Measurements from ENCODE around the gene PAK4. TPM values are rescaled to one million over a fixed set of nuclear protein-coding genes. Genes with fewer than 3 reads are reported as not detected.

The PAK4 gene
- total and polyA plus RNA-seq, 2 experiments from 2014 or later, result 20.3 to 39.6 TPM

DNA sequence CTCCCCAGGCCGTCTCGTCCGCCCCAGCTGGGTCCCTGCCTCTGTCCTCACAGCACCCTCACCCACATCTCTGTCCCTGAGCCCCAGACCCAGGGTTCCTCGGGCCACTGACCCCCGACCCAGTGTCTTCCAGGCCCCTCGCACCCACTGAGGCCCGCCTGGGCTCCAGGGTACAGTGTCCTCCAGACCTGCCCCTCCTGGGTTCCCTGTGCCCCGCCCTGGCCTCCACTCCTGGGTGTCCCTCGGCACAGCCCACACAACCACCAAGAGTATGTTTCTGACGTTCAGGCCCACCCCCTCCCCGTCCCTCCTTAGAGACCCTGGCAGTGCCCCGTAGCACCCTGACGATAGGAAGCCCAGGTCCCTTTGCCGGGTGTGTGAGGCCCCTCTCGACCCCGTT is 48.6 kb downstream of the PAK4 start:
- no peak overlapping the region for H3K4me2 ChIP-seq
- H3K27ac ChIP-seq, result no peak overlapping the region
- TF ChIP-seq, protein P1, sequence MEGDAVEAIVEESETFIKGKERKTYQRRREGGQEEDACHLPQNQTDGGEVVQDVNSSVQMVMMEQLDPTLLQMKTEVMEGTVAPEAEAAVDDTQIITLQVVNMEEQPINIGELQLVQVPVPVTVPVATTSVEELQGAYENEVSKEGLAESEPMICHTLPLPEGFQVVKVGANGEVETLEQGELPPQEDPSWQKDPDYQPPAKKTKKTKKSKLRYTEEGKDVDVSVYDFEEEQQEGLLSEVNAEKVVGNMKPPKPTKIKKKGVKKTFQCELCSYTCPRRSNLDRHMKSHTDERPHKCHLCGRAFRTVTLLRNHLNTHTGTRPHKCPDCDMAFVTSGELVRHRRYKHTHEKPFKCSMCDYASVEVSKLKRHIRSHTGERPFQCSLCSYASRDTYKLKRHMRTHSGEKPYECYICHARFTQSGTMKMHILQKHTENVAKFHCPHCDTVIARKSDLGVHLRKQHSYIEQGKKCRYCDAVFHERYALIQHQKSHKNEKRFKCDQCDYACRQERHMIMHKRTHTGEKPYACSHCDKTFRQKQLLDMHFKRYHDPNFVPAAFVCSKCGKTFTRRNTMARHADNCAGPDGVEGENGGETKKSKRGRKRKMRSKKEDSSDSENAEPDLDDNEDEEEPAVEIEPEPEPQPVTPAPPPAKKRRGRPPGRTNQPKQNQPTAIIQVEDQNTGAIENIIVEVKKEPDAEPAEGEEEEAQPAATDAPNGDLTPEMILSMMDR (IDR thresholded peaks at IDR 0.05; ENCODE audit: poor library complexity), result no peak
- no peak for TF ChIP-seq EZH2 (IDR thresholded peaks at IDR 0.05; ENCODE audit: borderline replicate concordance)
- TF ChIP-seq EZH2phosphoT487 (IDR thresholded peaks at IDR 0.05; ENCODE audit: low read depth, severe bottlenecking, unreplicated experiment), result no peak
- no peak for DNase-seq (ENCODE audit: low spot score)
- no peaks in the 10 kb centered on the region for H3K9me2 ChIP-seq (replicated peaks; ENCODE audit: insufficient read depth)
- peaks cover 4% of the 10 kb centered on the region for H3K4me1 ChIP-seq (ENCODE audit: insufficient read depth)
- no peak overlapping the region for H2AFZ ChIP-seq
- H4K20me1 ChIP-seq (ENCODE audit: insufficient read depth, poor library complexity, severe bottlenecking), result no peaks in the 10 kb centered on the region
- H3K9me3 ChIP-seq (ENCODE audit: low read depth), result no peaks in the 10 kb centered on the region
- WGBS (ENCODE audit: low lambda C conversion rate, missing lambda C conversion rate), result 87% methylated on average over 14 of the region's 16 CpGs
- H3K36me3 ChIP-seq (replicated peaks; ENCODE audit: insufficient read depth, low read depth), result no peaks in the 10 kb centered on the region
- H3K79me2 ChIP-seq, result peaks cover 3% of the 10 kb centered on the region
- H3K4me3 ChIP-seq, result no peak overlapping the region
- H3K27me3 ChIP-seq, result no peaks in the 10 kb centered on the region

DNA sequence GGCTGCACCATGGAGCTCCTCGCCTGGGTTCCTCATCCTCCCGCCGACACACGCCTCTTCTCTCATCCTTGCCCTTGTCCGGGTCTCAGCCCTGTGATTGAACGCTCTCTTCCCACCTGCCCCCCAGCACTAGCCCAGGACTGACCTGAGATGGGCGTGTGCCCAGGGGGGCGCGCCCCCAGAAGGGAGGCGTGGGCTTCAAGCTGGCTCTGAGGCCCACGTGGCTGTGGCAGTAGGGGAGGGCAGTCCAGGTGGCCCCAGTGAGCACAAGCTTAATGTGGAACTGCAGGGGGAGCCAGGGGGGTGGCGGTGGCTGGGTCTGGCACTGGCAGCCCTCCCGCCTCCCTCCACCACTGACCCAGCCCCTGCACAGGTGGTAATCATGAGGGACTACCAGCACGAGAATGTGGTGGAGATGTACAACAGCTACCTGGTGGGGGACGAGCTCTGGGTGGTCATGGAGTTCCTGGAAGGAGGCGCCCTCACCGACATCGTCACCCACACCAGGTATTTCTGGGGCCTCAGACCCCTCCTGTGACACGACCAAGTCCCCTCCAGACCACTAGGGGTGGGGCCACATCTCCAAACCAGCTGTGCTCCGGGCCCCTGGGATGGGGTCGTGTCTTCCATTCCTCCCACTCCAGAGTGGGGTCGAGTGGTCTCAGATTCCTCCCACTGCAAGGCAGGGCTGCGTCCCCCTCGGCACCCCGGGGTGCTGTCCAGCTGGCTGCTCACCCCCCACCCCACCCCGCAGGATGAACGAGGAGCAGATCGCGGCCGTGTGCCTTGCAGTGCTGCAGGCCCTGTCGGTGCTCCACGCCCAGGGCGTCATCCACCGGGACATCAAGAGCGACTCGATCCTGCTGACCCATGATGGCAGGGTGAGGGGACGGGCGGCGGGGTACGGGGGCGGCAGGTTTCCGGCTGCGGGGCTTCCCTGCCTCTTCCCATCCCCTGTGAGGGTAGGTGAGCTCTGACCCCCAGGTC is 49.3 kb downstream of the PAK4 start:
- no peak overlapping the region for H3K27ac ChIP-seq
- no peaks in the 10 kb centered on the region for H3K27me3 ChIP-seq
- no peaks in the 10 kb centered on the region for H3K9me2 ChIP-seq (replicated peaks; ENCODE audit: insufficient read depth)
- TF ChIP-seq EZH2 (IDR thresholded peaks at IDR 0.05; ENCODE audit: borderline replicate concordance), result no peak
- H4K20me1 ChIP-seq (ENCODE audit: insufficient read depth, poor library complexity, severe bottlenecking), result no peaks in the 10 kb centered on the region
- peaks cover 3% of the 10 kb centered on the region for H3K79me2 ChIP-seq
- no peaks in the 10 kb centered on the region for H3K36me3 ChIP-seq (replicated peaks; ENCODE audit: insufficient read depth, low read depth)
- no peak overlapping the region for H3K4me2 ChIP-seq
- H3K9me3 ChIP-seq (ENCODE audit: low read depth), result no peaks in the 10 kb centered on the region
- H3K4me3 ChIP-seq, result no peak overlapping the region
- H2AFZ ChIP-seq, result no peak overlapping the region
- no peak for DNase-seq (ENCODE audit: low spot score)
- WGBS (ENCODE audit: low lambda C conversion rate, missing lambda C conversion rate), result 92% methylated on average over 35 of the region's 43 CpGs
- peaks cover 4% of the 10 kb centered on the region for H3K4me1 ChIP-seq (ENCODE audit: insufficient read depth)

DNA sequence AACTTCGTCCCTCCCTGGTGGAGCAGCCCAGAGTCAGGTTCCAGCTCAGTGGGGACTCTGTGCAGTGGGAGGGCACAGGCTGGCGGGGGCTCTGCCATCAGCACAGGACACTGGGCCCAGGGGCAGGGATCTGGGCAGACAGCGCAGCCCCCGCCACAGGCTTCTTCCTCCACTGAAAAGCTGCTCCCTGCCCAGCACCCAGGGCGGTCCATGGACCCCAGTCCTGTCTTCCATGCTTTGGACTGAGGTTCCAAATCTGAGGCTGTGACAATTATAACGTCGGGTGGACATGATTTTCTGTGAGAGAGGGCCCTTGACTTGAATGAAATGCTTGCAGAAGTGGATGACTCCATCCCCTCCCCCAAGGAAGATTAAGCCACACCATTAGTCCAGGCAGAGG is 50.0 kb downstream of the PAK4 start:
- Histone ChIP-seq H3K79me2 (no peaks in the 10 kb centered on the region), H3K9me2 (replicated peaks; ENCODE audit: insufficient read depth) (no peaks in the 10 kb centered on the region), H4K20me1 (ENCODE audit: insufficient read depth, poor library complexity, severe bottlenecking) (no peaks in the 10 kb centered on the region), H2AFZ (no peak overlapping the region), H3K27ac (no peak overlapping the region), H3K4me1 (ENCODE audit: insufficient read depth) (peaks cover 4% of the 10 kb centered on the region), H3K27me3 (no peaks in the 10 kb centered on the region), H3K4me3 (no peak overlapping the region), H3K9me3 (ENCODE audit: low read depth) (no peaks in the 10 kb centered on the region), H3K4me2 (no peak overlapping the region), H3K36me3 (replicated peaks; ENCODE audit: insufficient read depth, low read depth) (no peaks in the 10 kb centered on the region)
- DNase-seq (ENCODE audit: low spot score), result no peak
- TF ChIP-seq EZH2 (IDR thresholded peaks at IDR 0.05; ENCODE audit: borderline replicate concordance) (no peak), EZH2phosphoT487 (IDR thresholded peaks at IDR 0.05; ENCODE audit: low read depth, severe bottlenecking, unreplicated experiment) (no peak)
- TF ChIP-seq, protein P1 (IDR thresholded peaks at IDR 0.05; ENCODE audit: poor library complexity), result no peak
- 83% methylated on average over 7 of the region's 7 CpGs for WGBS (ENCODE audit: low lambda C conversion rate, missing lambda C conversion rate)

DNA sequence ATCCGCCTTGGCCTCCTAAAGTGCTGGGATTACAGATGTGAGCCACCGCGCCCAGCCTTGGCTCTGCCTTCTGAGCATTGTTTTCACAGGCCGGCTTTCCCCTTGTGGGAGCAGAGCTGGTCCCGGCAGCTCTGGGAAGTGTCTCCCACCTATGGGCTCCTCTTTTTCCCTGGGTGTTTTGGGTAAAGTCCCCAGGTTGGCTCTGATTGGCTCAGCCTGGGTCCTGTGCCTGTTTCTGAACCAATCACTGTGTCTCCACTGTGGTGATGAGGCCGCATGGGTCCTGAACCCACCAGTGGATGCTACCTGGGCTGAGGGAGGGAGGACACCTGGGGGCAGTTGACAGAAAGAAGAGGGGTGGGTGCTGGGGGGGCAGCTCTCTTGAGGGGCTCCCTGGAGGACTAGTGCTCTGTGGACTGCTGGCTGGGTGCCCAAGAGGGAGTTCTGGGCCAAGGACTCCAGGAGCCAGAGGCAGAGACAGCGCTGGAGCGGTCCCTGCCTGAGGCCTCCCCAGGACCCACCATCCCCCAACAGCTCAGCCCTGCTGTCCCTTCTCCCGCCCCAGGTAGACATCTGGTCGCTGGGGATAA is 51.6 kb downstream of the PAK4 start:
- Histone ChIP-seq H3K79me2 (no peaks in the 10 kb centered on the region), H3K4me3 (no peak overlapping the region), H3K4me1 (ENCODE audit: insufficient read depth) (no peaks in the 10 kb centered on the region), H4K20me1 (ENCODE audit: insufficient read depth, poor library complexity, severe bottlenecking) (no peaks in the 10 kb centered on the region), H3K9me3 (ENCODE audit: low read depth) (no peaks in the 10 kb centered on the region), H2AFZ (no peak overlapping the region), H3K27ac (no peak overlapping the region), H3K4me2 (no peak overlapping the region), H3K36me3 (replicated peaks; ENCODE audit: insufficient read depth, low read depth) (no peaks in the 10 kb centered on the region), H3K9me2 (replicated peaks; ENCODE audit: insufficient read depth) (no peaks in the 10 kb centered on the region), H3K27me3 (no peaks in the 10 kb centered on the region)
- DNase-seq (ENCODE audit: low spot score), result no peak
- TF ChIP-seq EZH2phosphoT487 (IDR thresholded peaks at IDR 0.05; ENCODE audit: low read depth, severe bottlenecking, unreplicated experiment), result no peak
- TF ChIP-seq EZH2 (IDR thresholded peaks at IDR 0.05; ENCODE audit: borderline replicate concordance), result no peak
- TF ChIP-seq, protein P1 (IDR thresholded peaks at IDR 0.05; ENCODE audit: poor library complexity), result no peak
- WGBS (ENCODE audit: low lambda C conversion rate, missing lambda C conversion rate), result 98% methylated on average over 6 of the region's 10 CpGs
